ENCODE results near the gene FCHSD2.

- TF ChIP-seq CTCF (IDR thresholded peaks at IDR 0.05) (no peak), POLR2A (IDR thresholded peaks at IDR 0.05) (no peak), EP300 (IDR thresholded peaks at IDR 0.05) (no peak)
These were observed 223.3 kb downstream of the FCHSD2 start for GRCh38 chr11:72918851-72919250.
